ENCODE data around the gene WDR33.

WDR33 gene

DNA sequence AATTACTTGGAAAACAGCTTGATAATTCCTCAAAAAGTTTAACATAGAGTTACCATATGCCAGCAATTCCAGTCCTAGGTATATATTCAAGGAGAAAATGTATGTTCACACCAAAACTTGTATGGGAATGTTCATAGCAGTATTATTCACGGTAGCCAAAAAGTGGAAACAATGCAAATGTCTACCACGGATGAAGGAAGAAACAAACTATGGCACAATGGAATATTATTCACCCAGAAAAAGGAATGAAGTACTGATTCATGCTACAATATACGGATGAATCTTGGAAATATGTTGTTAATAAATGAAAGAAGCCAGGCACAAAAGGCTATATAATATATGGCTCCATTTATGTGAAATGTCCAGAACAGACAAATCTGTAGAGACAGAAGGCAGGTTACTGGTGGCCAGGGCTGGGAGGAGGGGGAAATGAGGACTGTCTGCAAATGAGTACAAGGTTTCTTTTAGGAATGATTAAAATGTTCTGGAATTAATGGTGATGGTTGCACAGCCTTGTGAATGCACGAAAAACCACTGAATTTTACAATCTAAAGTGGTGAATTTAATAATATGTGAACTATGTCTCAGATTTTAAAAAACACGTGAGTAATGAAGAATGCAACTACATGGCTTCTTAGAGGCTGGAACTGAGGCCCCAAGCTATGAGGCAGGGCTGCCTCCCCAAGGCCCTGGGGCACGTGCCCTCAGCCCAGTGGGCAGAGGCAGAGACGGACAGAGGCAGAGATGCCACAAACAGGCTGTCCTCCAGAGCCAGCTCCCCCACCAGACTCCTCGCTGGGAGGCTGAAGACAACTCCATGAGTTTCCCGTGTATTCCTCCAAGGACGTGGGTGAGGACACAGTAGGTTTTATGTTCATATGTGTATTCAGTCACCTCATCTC lies 140.7 kb downstream of the WDR33 start:
- DNase-seq = no peak

DNA sequence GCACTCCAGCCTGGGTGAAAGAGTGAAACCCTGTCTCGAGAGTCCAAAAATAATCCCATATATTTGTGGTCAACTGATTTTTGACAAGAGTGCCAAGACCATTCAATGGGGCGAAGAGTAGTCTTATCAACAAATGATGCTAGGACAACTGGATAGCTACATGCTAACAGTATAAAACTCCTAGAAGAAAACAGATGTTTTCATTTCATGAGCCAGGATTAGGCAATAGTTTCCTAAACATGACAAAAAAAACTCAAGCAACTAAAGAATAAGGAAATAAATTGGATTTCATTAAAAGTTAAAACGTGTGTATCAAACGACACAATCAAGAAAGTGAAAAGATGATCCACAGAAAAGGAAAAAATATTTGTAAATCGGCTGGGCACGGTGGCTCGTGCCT lies 141.9 kb downstream of the WDR33 start:
- DNase-seq = no peak

GRCh38 chr2:127665267-127665893 lies 145.6 kb downstream of the WDR33 start:
- no peak for DNase-seq

GRCh38 chr2:127664895-127665225 lies 146.1 kb downstream of the WDR33 start:
- DNase-seq = no peak

- DNase-seq = no peak
These were observed 146.7 kb downstream of the WDR33 start for GRCh38 chr2:127664065-127664894.

DNA sequence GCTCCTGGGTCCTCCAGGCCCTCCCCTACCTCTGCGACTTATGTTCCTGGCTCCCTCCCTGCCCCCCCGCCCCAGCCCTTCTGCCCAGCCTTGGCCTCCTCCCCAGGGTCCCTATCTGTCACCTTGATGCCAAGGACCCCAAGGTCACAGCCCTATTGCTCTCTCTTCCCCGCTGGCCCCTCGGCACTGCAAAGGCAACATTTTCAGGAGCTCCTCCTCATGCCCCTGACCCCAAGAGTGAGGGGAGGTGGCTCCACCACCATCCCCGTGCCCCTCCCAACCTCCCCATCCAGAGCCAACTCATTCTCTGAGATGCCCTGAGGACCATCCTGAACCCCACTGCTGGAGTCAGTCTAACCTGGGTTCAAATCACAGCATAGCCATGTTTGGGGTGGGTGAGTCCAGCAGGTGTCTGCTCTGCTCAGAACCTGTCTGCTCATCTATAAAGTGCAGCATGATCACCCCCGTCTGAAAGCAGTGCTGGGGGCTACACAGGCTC lies 147.4 kb downstream of the WDR33 start:
- no peak for DNase-seq

DNA sequence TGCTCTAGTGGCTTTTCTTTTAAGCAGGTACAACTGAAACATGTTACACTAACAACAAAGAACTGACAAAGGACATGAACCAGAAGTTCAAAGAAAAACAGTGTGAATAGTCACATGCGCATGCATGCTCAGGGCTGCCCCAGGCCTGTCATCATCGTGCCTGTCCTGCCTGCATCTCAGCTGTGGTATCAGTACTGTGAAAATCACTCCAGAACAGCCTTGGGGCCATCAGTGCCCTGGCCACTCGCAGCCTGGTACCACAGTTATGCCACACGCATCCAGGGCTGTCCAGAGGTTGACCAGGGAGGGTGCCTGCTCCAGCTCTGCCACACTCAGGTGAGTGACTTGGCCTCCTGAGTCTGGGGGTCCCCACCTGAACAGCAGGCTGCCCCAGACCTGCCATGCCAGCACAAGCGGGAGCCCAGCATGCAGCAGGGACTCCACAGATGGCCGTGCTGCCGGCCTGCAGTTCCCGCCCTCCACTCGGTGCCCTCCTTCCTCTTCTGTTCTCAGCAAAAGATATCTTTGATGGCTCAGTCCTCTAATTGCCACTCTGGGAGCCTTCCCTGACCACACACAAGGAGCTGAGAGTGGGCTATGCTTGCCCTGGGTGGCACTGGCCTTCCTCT lies 147.9 kb downstream of the WDR33 start:
- no peak for DNase-seq

DNA sequence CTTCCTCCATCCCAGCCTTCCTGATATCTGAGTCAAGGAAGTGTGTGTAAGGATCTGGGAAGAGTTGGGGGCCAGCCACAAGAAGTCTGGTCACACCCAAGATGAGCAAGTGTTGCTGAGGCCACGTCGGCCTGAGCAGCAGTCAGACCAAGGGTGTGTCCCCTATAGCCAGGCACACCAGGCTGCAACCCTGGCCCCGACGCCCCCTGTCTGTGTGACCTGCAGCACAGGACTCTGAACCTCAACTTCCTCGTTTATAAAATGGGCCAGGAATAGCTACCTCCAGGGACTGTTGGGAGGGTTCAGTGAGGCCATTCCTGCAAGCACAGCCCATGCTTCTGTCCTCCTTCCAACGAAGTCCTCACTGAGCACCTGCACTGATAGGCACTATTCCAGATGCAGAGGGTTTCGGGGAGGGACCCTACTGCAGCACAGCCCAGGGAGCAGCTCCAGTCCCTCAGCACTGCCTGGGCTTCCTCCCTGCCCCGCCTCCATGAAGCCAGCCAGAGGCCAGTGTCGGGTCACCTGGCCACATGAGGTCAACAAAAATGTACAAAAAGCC lies 148.9 kb downstream of the WDR33 start:
- no peak for DNase-seq

- DNase-seq = no peak
These were observed 149.8 kb downstream of the WDR33 start for GRCh38 chr2:127661072-127661649.

DNA sequence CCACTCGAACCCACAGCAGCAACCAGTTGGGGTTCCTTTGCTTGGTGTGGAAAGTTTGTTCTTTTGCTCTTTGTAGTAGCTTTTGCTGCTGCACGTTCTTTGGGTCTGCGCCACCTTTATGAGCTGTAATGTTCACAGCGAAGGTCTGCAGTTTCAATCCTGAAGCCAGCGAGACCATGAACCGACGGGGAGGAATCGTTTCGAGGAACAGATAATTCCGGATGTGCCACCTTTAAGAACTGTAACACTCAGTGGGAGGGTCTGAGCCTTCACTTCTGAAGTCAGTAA lies 150.7 kb downstream of the WDR33 start:
- no peak for DNase-seq

GRCh38 chr2:127659408-127660290 lies 151.3 kb downstream of the WDR33 start:
- DNase-seq = no peak

DNA sequence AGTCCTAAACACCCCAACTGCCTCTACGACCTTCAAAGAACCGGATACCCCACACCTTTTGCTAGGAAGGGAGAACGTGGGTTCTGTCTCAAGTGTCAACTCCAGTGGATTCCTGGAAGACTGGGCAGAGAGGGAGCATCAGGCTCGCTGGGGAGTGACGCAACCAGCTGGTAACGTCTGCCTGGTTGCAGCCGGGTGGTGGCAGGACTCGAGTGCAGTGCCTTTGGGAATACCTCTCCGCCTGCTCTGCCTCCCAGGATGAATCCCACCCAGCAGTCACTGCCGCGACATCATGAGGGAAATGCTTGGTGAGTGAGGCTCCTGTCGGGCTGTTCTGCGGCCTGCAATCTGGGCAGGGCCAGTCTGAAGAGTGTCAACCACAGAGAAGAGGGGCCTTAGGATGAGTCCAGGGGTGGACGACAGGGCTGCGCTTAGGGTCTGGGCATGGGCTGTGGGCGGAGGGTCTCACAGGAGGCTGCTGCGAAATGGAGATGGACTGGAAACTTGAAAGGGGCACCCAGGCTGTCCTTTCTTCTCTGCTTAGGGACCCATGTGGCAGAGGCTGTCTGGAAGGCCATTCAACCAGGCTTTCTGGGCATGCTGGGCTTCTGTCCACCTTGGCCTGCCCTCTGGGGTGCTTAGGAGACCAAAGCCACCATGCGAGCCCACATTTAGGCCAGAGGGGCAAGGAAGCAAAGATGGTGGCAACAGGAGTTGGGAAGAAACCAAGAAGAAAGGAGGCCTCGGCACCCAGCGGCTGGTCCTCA lies 152.1 kb downstream of the WDR33 start:
- no peak for DNase-seq

DNA sequence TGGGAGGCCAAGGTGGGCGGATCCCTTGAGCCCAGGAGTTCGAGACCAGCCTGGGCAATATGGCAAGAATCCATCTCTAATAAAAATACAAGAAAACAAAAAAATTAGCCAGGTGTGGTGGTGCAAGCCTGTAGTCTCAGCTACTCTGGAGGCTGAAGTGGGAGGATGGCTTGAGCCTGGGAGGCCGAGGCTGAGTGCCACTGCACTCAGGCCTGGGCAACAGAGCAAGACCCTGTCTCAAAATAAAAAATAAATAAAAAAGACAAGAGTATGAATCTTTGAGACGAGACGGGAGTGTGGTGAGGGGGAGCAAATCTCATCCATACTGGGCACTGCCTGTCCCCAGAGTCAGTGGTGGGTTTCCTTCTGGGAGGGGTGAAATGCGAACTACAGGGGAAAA lies 152.8 kb downstream of the WDR33 start:
- DNase-seq = no peak

DNA sequence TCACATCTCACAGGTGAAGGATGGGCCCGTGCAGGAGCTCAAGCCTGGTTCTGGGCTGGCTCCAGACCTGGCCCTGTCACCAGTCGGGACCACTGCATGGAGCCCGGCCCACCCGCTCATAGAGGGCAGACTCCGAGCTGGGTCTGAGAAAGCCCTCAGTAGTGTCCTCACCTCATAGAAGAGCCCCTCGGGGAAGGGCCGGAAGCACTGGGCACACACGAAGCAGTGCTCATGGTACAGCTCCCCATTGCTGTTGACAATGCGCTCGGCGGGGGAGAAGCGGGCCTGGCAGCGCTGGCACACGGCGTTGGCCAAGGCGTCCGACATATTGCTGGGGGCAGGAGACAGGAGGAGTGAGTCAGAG lies 153.8 kb downstream of the WDR33 start:
- no peak for DNase-seq

GRCh38 chr2:127656569-127657231 lies 154.3 kb downstream of the WDR33 start:
- DNase-seq = no peak

GRCh38 chr2:127655209-127656073 lies 155.5 kb downstream of the WDR33 start:
- no peak for DNase-seq

GRCh38 chr2:127654838-127655175 lies 156.2 kb downstream of the WDR33 start:
- DNase-seq = no peak

GRCh38 chr2:127654084-127654837 lies 156.7 kb downstream of the WDR33 start:
- no peak for DNase-seq
